ENCODE data around the gene SCN10A. TPM values are rescaled to one million over a fixed set of nuclear protein-coding genes. Genes with fewer than 3 reads are reported as not detected.

Gene SCN10A
- total RNA-seq, 1 donor from 2014 or later: not detected

GRCh38 chr3:38800511-38800910 lies 15.5 kb downstream of the SCN10A start:
- Mint-ChIP-seq H3K27me3 (ENCODE audit: unreplicated experiment) (no peaks in the 10 kb centered on the region), H3K9me3 (ENCODE audit: unreplicated experiment) (no peaks in the 10 kb centered on the region), H3K27ac (ENCODE audit: unreplicated experiment) (no peak overlapping the region), H3K4me1 (ENCODE audit: low read depth, unreplicated experiment) (no peaks in the 10 kb centered on the region), H3K36me3 (ENCODE audit: unreplicated experiment) (no peaks in the 10 kb centered on the region), H3K4me3 (ENCODE audit: unreplicated experiment) (no peak overlapping the region)
- no peak for DNase-seq
- TF ChIP-seq, protein P1, sequence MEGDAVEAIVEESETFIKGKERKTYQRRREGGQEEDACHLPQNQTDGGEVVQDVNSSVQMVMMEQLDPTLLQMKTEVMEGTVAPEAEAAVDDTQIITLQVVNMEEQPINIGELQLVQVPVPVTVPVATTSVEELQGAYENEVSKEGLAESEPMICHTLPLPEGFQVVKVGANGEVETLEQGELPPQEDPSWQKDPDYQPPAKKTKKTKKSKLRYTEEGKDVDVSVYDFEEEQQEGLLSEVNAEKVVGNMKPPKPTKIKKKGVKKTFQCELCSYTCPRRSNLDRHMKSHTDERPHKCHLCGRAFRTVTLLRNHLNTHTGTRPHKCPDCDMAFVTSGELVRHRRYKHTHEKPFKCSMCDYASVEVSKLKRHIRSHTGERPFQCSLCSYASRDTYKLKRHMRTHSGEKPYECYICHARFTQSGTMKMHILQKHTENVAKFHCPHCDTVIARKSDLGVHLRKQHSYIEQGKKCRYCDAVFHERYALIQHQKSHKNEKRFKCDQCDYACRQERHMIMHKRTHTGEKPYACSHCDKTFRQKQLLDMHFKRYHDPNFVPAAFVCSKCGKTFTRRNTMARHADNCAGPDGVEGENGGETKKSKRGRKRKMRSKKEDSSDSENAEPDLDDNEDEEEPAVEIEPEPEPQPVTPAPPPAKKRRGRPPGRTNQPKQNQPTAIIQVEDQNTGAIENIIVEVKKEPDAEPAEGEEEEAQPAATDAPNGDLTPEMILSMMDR (IDR thresholded peaks at IDR 0.05; ENCODE audit: partially characterized antibody, unreplicated experiment): no peak

GRCh38 chr3:38793721-38794120 lies 22.3 kb downstream of the SCN10A start:
- Mint-ChIP-seq H3K27me3 (ENCODE audit: unreplicated experiment) (peaks cover 3% of the 10 kb centered on the region), H3K36me3 (ENCODE audit: unreplicated experiment) (no peaks in the 10 kb centered on the region), H3K9me3 (ENCODE audit: unreplicated experiment) (no peaks in the 10 kb centered on the region), H3K4me3 (ENCODE audit: unreplicated experiment) (no peak overlapping the region), H3K4me1 (ENCODE audit: low read depth, unreplicated experiment) (no peaks in the 10 kb centered on the region), H3K27ac (ENCODE audit: unreplicated experiment) (no peak overlapping the region)
- DNase-seq: no peak
- TF ChIP-seq, protein P1 (IDR thresholded peaks at IDR 0.05; ENCODE audit: partially characterized antibody, unreplicated experiment): no peak

DNA sequence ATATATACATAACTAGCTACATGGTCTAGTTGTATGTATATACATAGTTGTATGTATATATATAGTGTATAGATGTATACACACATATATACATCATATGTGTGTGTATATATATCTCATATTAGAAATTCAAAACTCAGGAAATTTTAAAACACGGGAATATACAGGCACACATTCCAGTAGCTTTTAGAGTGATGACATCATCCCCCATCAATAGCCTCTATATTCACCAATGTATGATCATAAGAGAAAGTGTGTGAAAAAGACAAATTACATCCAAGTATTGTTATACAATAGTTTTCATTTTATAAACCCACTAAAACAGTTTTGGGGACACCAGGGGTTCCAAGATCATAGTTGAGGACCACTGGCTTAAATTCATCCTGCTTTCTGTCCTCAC lies 23.0 kb downstream of the SCN10A start:
- Mint-ChIP-seq H3K4me3 (ENCODE audit: unreplicated experiment) (no peak overlapping the region), H3K27ac (ENCODE audit: unreplicated experiment) (no peak overlapping the region), H3K4me1 (ENCODE audit: low read depth, unreplicated experiment) (no peaks in the 10 kb centered on the region), H3K27me3 (ENCODE audit: unreplicated experiment) (peaks cover 3% of the 10 kb centered on the region), H3K36me3 (ENCODE audit: unreplicated experiment) (no peaks in the 10 kb centered on the region), H3K9me3 (ENCODE audit: unreplicated experiment) (no peaks in the 10 kb centered on the region)
- DNase-seq: no peak
- TF ChIP-seq, protein P1 (IDR thresholded peaks at IDR 0.05; ENCODE audit: partially characterized antibody, unreplicated experiment): no peak

GRCh38 chr3:38782148-38782547 lies 33.9 kb downstream of the SCN10A start:
- H3K27me3 Mint-ChIP-seq (ENCODE audit: unreplicated experiment): peaks cover 4% of the 10 kb centered on the region
- H3K4me1 Mint-ChIP-seq (ENCODE audit: low read depth, unreplicated experiment): no peaks in the 10 kb centered on the region
- no peaks in the 10 kb centered on the region for H3K9me3 Mint-ChIP-seq (ENCODE audit: unreplicated experiment)
- H3K36me3 Mint-ChIP-seq (ENCODE audit: unreplicated experiment): no peaks in the 10 kb centered on the region
- H3K27ac Mint-ChIP-seq (ENCODE audit: unreplicated experiment): no peak overlapping the region
- no peak overlapping the region for H3K4me3 Mint-ChIP-seq (ENCODE audit: unreplicated experiment)
- TF ChIP-seq, protein P1 (IDR thresholded peaks at IDR 0.05; ENCODE audit: partially characterized antibody, unreplicated experiment): no peak
- DNase-seq: no peak

- TF ChIP-seq, protein P1 (IDR thresholded peaks at IDR 0.05; ENCODE audit: partially characterized antibody, unreplicated experiment): no peak
- Mint-ChIP-seq H3K27me3 (ENCODE audit: unreplicated experiment) (peaks cover 2% of the 10 kb centered on the region), H3K4me3 (ENCODE audit: unreplicated experiment) (no peak overlapping the region), H3K36me3 (ENCODE audit: unreplicated experiment) (peaks cover 4% of the 10 kb centered on the region), H3K4me1 (ENCODE audit: low read depth, unreplicated experiment) (no peaks in the 10 kb centered on the region), H3K27ac (ENCODE audit: unreplicated experiment) (no peak overlapping the region), H3K9me3 (ENCODE audit: unreplicated experiment) (no peaks in the 10 kb centered on the region)
- DNase-seq: no peak
These were observed 42.5 kb downstream of the SCN10A start for GRCh38 chr3:38773528-38773927.

Data from glutamatergic neuron (in vitro differentiated cells).